Heart right ventricle (tissue), 16 donors: ENCODE data around the gene PTBP3. TPM values are rescaled to one million over a fixed set of nuclear protein-coding genes. Genes with fewer than 3 reads are reported as not detected.
"Not testable (repeated sequence)": the region's sequence is repeated elsewhere in the genome, so short reads cannot be mapped to it uniquely, and the experiment has no call there.

Experiments used
- ATAC-seq, 8 donors: fragments of 200-7000 bp; cut with Tn5 transposase; one replicate each; pipeline ENCODE4 v1.9.1; 2020; ENCODE audit warnings: mild to moderate bottlenecking in 8 of 8, moderate library complexity in 8 of 8, moderate number of reproducible peaks in 1 of 8
- DNase-seq, 2 donors: peaks; one replicate each; pipeline ENCODE4 v3.0.0-alpha.2; 2020
- H3K27ac ChIP-seq, 10 donors: fragments of 200-600 bp; sonication (generic) in 2 of 10; one replicate each; pipeline versions ENCODE4 v1.5.0 to v1.8.0; 2020 to 2022; ENCODE audit warnings: mild to moderate bottlenecking in 3 of 10
- H3K27me3 ChIP-seq, 7 donors: fragments of 200-600 bp; one replicate each; pipeline ENCODE4 v1.8.0; 2021 to 2022; ENCODE audit warnings: mild to moderate bottlenecking in 2 of 7
- H3K36me3 ChIP-seq, 9 donors: fragments of 200-600 bp; sonication (generic) in 1 of 9; one replicate each; pipeline versions ENCODE4 v1.5.0 to v1.8.0; 2020 to 2022; ENCODE audit warnings: mild to moderate bottlenecking in 2 of 9
- H3K4me1 ChIP-seq, 9 donors: fragments of 200-600 bp; sonication (generic) in 1 of 9; one replicate each; pipeline versions ENCODE4 v1.5.0 to v1.8.0; 2020 to 2022; ENCODE audit warnings: mild to moderate bottlenecking in 4 of 9
- H3K4me3 ChIP-seq, 10 donors: fragments of 200-600 bp; sonication (generic) in 2 of 10; one replicate each; pipeline versions ENCODE4 v1.5.0 to v1.8.0; 2020 to 2022; ENCODE audit warnings: mild to moderate bottlenecking in 7 of 10, moderate library complexity in 2 of 10
- H3K9me3 ChIP-seq, 11 donors: fragments of 200-600 bp in 10 of 11; sonication (generic) in 2 of 11; one replicate each; pipeline versions ENCODE4 v1.5.0 to v1.8.0; 2013 to 2022; ENCODE audit warnings: mild to moderate bottlenecking in 2 of 11, control low read depth in 1 of 11, moderate library complexity in 1 of 11
- WGBS, 2 donors: extraction: QIAGEN DNeasy Blood & Tissue Kit; methylation state at CpG; one replicate each; pipeline ENCODE4 v1.1.7; 2013; ENCODE audit warnings: inconsistent platforms in 1 of 2; 5-methylcytosine and 5-hydroxymethylcytosine counted together
- intact Hi-C, 10 donors: fragments of 100-400 bp; cut with DNase I; formaldehyde crosslinking; loops; one replicate each; pipeline versions ENCODE4 v1.11.1 to v1.14.2; 2022
- polyA plus RNA-seq, 2 donors: library from polyadenylated mRNA; stranded (reverse); fragments of 200-250 nt; gene quantifications; one replicate each; pipeline ENCODE4 v1.2.3, GENCODE V29; 2013
- total RNA-seq, 10 donors: library from RNA; stranded (reverse); fragmentation: NEBNext Ultra II Directional in 3 of 10; extraction: Animal tissue kit (Norgen Biotek cat#: 25700) in 3 of 10; gene quantifications; one replicate each; pipeline versions ENCODE4 v1.2.1 to v1.2.4, GENCODE V29; 2021 to 2023
- TF ChIP-seq, protein P1 (sequence below), 9 donors: fragments of 200-600 bp; sonication (generic) in 2 of 9; IDR thresholded peaks; one replicate each; pipeline versions ENCODE4 v1.5.0 to v1.8.0; 2021 to 2022; ENCODE audit warnings: antibody characterized with exemption in 9 of 9, mild to moderate bottlenecking in 5 of 9, moderate library complexity in 1 of 9
- donor health status: Arrhythmogenic right ventricular cardiomyopathy.
- donor health status: ischemic (EF 13 %, LVEDD 7.1; RV severe dilation, severe dysfunction).
- donor health status: healthy with polysubstance abuse.
- donor health status: DM: no; HTN: yes; CAD: no.
- donor health status: DM: no; HTN: no; CAD: no.
- donor health status: ischemic (EF 25% LVEDD 6.9; RV normal size, moderate dysfunction).
- donor health status: ischemic (EF 25% LVEDD 5.7; RV mildly dilated, moderate dysfunction).
- donor health status: healthy.
- donor health status: DM: yes; HTN: yes; CAD: no.
- donor health status: Ischemic cardiomyopathy.
- donor health status: ischemic (EF 35%, LVEDD 5.7; RV mildly dilated, moderate dysfunction).
- donor health status: nonischemic (EF 11% LVEDD 7.7; RV severe dilation, severe dysfunction).
- donor health status: DM: yes; HTN: yes; CAD: no.
- donor health status: PGD.
- donor health status: ischemic (EF 29% LVEDD 5.4; RV normal size, mild dysfunction).
- donor health status: nonischemic (EF 23%, LVEDD 6.1; RV moderate dilation, normal function).

Gene PTBP3
- total and polyA plus RNA-seq, 12 donors, result 3.7 to 35.5 (median 15.7) TPM

- intact Hi-C loops, result no loop called here
- WGBS, 2 donors, result 69 to 79% methylated on average over 2 of the region's 2 CpGs
- H3K27ac ChIP-seq, result no peak overlapping the region
Observed at GRCh38 chr9:112286926-112287325, 46.5 kb downstream of the PTBP3 start.

DNA sequence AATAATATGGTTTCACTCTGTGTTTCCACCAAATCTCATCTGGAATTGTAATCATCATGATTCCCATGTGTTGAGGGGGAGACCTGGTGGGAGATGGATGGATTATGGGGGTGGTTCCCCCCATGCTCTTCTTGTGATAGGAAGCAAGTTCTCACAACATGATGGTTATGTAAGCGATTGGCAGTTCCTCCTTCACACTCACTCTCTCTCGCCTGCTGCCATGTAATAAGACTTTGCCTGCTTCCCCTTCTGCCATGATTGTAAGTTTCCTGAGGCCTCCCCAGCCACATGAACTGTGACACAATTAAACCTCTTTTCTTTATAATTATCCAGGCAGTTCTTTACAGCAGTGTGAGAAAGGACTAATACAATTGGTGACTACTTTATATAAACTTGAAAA is 48.4 kb downstream of the PTBP3 start:
- H3K4me3 ChIP-seq, result no peak overlapping the region
- H3K36me3 ChIP-seq, result peaks cover 0 to 26% (median 0%) of the 10 kb centered on the region in 9 donors
- peaks cover 0 to 31% (median 14%) of the 10 kb centered on the region in 9 donors for H3K4me1 ChIP-seq
- H3K27ac ChIP-seq, result no peak overlapping the region
- ATAC-seq (no peak), DNase-seq (no peak)
- H3K9me3 ChIP-seq, result peaks cover 0 to 34% (median 4%) of the 10 kb centered on the region in 11 donors
- TF ChIP-seq, protein P1, sequence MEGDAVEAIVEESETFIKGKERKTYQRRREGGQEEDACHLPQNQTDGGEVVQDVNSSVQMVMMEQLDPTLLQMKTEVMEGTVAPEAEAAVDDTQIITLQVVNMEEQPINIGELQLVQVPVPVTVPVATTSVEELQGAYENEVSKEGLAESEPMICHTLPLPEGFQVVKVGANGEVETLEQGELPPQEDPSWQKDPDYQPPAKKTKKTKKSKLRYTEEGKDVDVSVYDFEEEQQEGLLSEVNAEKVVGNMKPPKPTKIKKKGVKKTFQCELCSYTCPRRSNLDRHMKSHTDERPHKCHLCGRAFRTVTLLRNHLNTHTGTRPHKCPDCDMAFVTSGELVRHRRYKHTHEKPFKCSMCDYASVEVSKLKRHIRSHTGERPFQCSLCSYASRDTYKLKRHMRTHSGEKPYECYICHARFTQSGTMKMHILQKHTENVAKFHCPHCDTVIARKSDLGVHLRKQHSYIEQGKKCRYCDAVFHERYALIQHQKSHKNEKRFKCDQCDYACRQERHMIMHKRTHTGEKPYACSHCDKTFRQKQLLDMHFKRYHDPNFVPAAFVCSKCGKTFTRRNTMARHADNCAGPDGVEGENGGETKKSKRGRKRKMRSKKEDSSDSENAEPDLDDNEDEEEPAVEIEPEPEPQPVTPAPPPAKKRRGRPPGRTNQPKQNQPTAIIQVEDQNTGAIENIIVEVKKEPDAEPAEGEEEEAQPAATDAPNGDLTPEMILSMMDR (IDR thresholded peaks at IDR 0.05), result no peak
- H3K27me3 ChIP-seq, result no peaks in the 10 kb centered on the region
- 92 to 96% methylated on average over 2 of the region's 2 CpGs for WGBS, 2 donors
- intact Hi-C loops, result no loop called here

More at GRCh38 chr9:112286926-112287325, 46.5 kb downstream of the PTBP3 start:
- DNase-seq, result no peak
- peaks cover 0 to 31% (median 14%) of the 10 kb centered on the region in 9 donors for H3K4me1 ChIP-seq
- H3K4me3 ChIP-seq, result no peak overlapping the region
- no peaks in the 10 kb centered on the region for H3K27me3 ChIP-seq
- H3K36me3 ChIP-seq, result peaks cover 0 to 36% (median 0%) of the 10 kb centered on the region in 9 donors
- no peak for ATAC-seq
- TF ChIP-seq, protein P1 (IDR thresholded peaks at IDR 0.05), result no peak
- peaks cover 0 to 34% (median 4%) of the 10 kb centered on the region in 11 donors for H3K9me3 ChIP-seq

- 98% methylated on average over 6 of the region's 6 CpGs for WGBS, 2 donors
- no peak overlapping the region for H3K4me3 ChIP-seq
- H3K27me3 ChIP-seq, result no peaks in the 10 kb centered on the region
- ATAC-seq (no peak), DNase-seq (no peak)
- intact Hi-C loops, result no loop called here
- peaks cover 0 to 24% (median 11%) of the 10 kb centered on the region in 9 donors for H3K4me1 ChIP-seq
- TF ChIP-seq, protein P1 (IDR thresholded peaks at IDR 0.05), result no peak
- peaks cover 0 to 15% (median 0%) of the 10 kb centered on the region in 9 donors for H3K36me3 ChIP-seq
- no peak overlapping the region for H3K27ac ChIP-seq
- peaks cover 0 to 34% (median 4%) of the 10 kb centered on the region in 11 donors for H3K9me3 ChIP-seq
Observed at GRCh38 chr9:112283582-112284253, 49.7 kb downstream of the PTBP3 start.

- Histone ChIP-seq H3K4me1 (peaks cover 0 to 15% (median 4%) of the 10 kb centered on the region in 9 donors), H3K9me3 (peaks cover 0 to 34% (median 4%) of the 10 kb centered on the region in 11 donors), H3K36me3 (peaks cover 0 to 14% (median 0%) of the 10 kb centered on the region in 9 donors)
- H3K27ac ChIP-seq, ATAC-seq, H3K4me3 ChIP-seq, H3K27me3 ChIP-seq, intact Hi-C loops, DNase-seq: not testable (repeated sequence)
- WGBS, 2 donors, result 97 to 98% methylated on average over 3 of the region's 3 CpGs
Observed at GRCh38 chr9:112282841-112283240, 50.6 kb downstream of the PTBP3 start.

- intact Hi-C loops, result no loop called here
- no peak overlapping the region for H3K27ac ChIP-seq
- TF ChIP-seq, protein P1 (IDR thresholded peaks at IDR 0.05), result no peak
- H3K36me3 ChIP-seq, result peaks cover 0 to 14% (median 0%) of the 10 kb centered on the region in 9 donors
- 97 to 99% methylated on average over 2 of the region's 2 CpGs for WGBS, 2 donors
- H3K4me1 ChIP-seq, result peaks cover 0 to 14% (median 3%) of the 10 kb centered on the region in 9 donors
- ATAC-seq (no peak), DNase-seq (no peak)
- H3K4me3 ChIP-seq, result no peak overlapping the region
- peaks cover 0 to 26% (median 4%) of the 10 kb centered on the region in 11 donors for H3K9me3 ChIP-seq
- no peaks in the 10 kb centered on the region for H3K27me3 ChIP-seq
Observed at GRCh38 chr9:112280904-112281303, 52.5 kb downstream of the PTBP3 start.
